GM18505 (cell line): ENCODE data around the gene JAZF1.
"Not testable (repeated sequence)": the region's sequence is repeated elsewhere in the genome, so short reads cannot be mapped to it uniquely, and the experiment has no call there.

Experiments
- ATAC-seq: cut with Tn5 transposase; IDR thresholded peaks from one replicate; pipeline ENCODE4 v1.9.1; 2021; ENCODE audit not compliant: unreplicated experiment
- POLR2A ChIP-seq: IDR thresholded peaks from 4 replicates; pipeline ENCODE4 v1.6.1; 2011; ENCODE audit warnings: borderline replicate concordance; ENCODE audit not compliant: insufficient read depth, insufficient read length; ENCODE audit errors: extremely low read depth

The JAZF1 gene

GRCh38 chr7:28026237-28026636 lies 154.4 kb downstream of the JAZF1 start:
- ATAC-seq, result no peak
- TF ChIP-seq POLR2A, result no peak

GRCh38 chr7:28024786-28025334 lies 155.7 kb downstream of the JAZF1 start:
- TF ChIP-seq POLR2A, result no peak
- no peak for ATAC-seq

GRCh38 chr7:28020302-28020940 lies 160.2 kb downstream of the JAZF1 start:
- TF ChIP-seq POLR2A, result no peak
- ATAC-seq, result no peak

GRCh38 chr7:28018856-28019465 lies 161.6 kb downstream of the JAZF1 start:
- TF ChIP-seq POLR2A, result no peak
- ATAC-seq, result no peak

- no peak for ATAC-seq
- no peak for TF ChIP-seq POLR2A
Observed at GRCh38 chr7:28018446-28018845, 162.1 kb downstream of the JAZF1 start.

- TF ChIP-seq POLR2A, result no peak
- ATAC-seq, result no peak
Observed at GRCh38 chr7:28018020-28018419, 162.6 kb downstream of the JAZF1 start.

GRCh38 chr7:28017372-28017771 lies 163.2 kb downstream of the JAZF1 start:
- no peak for ATAC-seq
- no peak for TF ChIP-seq POLR2A

- TF ChIP-seq POLR2A, result no peak
- no peak for ATAC-seq
Observed at GRCh38 chr7:28016297-28016696, 164.3 kb downstream of the JAZF1 start.

- ATAC-seq, result no peak
- TF ChIP-seq POLR2A, result no peak
Observed at GRCh38 chr7:28015169-28015568, 165.4 kb downstream of the JAZF1 start.

- ATAC-seq, result not testable (repeated sequence)
Observed at GRCh38 chr7:28014340-28014739, 166.3 kb downstream of the JAZF1 start.

- no peak for ATAC-seq
- no peak for TF ChIP-seq POLR2A
Observed at GRCh38 chr7:28013441-28013840, 167.2 kb downstream of the JAZF1 start.

- ATAC-seq, result no peak
- no peak for TF ChIP-seq POLR2A
Observed at GRCh38 chr7:28013019-28013418, 167.6 kb downstream of the JAZF1 start.

- no peak for TF ChIP-seq POLR2A
- no peak for ATAC-seq
Observed at GRCh38 chr7:28008911-28009310, 171.7 kb downstream of the JAZF1 start.

- no peak for ATAC-seq
- TF ChIP-seq POLR2A, result no peak
Observed at GRCh38 chr7:28008171-28008570, 172.4 kb downstream of the JAZF1 start.
